HEK293T (cell line): ENCODE results near the gene SPTA1.

Experiments
- ARNT ChIP-seq: fragments of 450-650 bp; IDR thresholded peaks from 2 replicates; pipeline ENCODE4 v1.6.1; 2017; ENCODE audit warnings: mild to moderate bottlenecking
- BHLHE40 ChIP-seq: fragments of 450-650 bp; IDR thresholded peaks from 2 replicates; pipeline ENCODE4 v1.6.1; 2016; ENCODE audit warnings: mild to moderate bottlenecking, moderate library complexity, borderline replicate concordance
- CTBP1 ChIP-seq: fragments of 450-650 bp; IDR thresholded peaks from 2 replicates; pipeline ENCODE4 v1.6.1; 2016; ENCODE audit warnings: borderline replicate concordance
- ELF4 ChIP-seq: fragments of 450-650 bp; IDR thresholded peaks from 2 replicates; pipeline ENCODE4 v1.6.1; 2017; ENCODE audit warnings: antibody characterized with exemption
- FOXK2 ChIP-seq: fragments of 450-650 bp; IDR thresholded peaks from 2 replicates; pipeline ENCODE4 v1.6.1; 2016; ENCODE audit warnings: mild to moderate bottlenecking
- FOXM1 ChIP-seq: fragments of 450-650 bp; IDR thresholded peaks from 2 replicates; pipeline ENCODE4 v1.6.1; 2017; ENCODE audit warnings: mild to moderate bottlenecking, borderline replicate concordance
- L3MBTL2 ChIP-seq: fragments of 450-650 bp; conservative IDR thresholded peaks from 2 replicates; pipeline ENCODE4 v1.6.1; 2016; ENCODE audit warnings: mild to moderate bottlenecking
- SP1 ChIP-seq: fragments of 450-650 bp; IDR thresholded peaks from 2 replicates; pipeline ENCODE4 v1.6.1; 2017
- SUZ12 ChIP-seq: fragments of 450-650 bp; IDR thresholded peaks from 2 replicates; pipeline ENCODE4 v1.6.1; 2016; ENCODE audit warnings: mild to moderate bottlenecking
- TARDBP ChIP-seq: fragments of 450-650 bp; IDR thresholded peaks from 2 replicates; pipeline ENCODE4 v1.6.1; 2016
- ZNF384 ChIP-seq: fragments of 450-650 bp; IDR thresholded peaks from 2 replicates; pipeline ENCODE4 v1.6.1; 2016

GRCh38 chr1:158654571-158654970 lies 31.9 kb downstream of the SPTA1 start:
- TF ChIP-seq SP1, result no peak
- no peak for TF ChIP-seq FOXM1
- no peak for TF ChIP-seq SUZ12
- no peak for TF ChIP-seq ARNT
- TF ChIP-seq L3MBTL2, result no peak
- no peak for TF ChIP-seq TARDBP
- TF ChIP-seq ELF4, result no peak
- TF ChIP-seq CTBP1, result no peak
- no peak for TF ChIP-seq BHLHE40
- TF ChIP-seq ZNF384, result no peak
- no peak for TF ChIP-seq FOXK2
